A673 (cell line): ENCODE results near the gene CHTF8. TPM values are rescaled to one million over a fixed set of nuclear protein-coding genes. Genes with fewer than 3 reads are reported as not detected.

Experiments used
- BruUV-seq: library from RNA; stranded (reverse); fragments of 400-500 nt; replicated peaks from 2 replicates; lab custom pipeline; 2021; lab: Mats Ljungman, UMichigan
- CTCF ChIA-PET: fragments of 300-600 bp; sonication (Branson Sonifier 250); formaldehyde crosslinking; loops from one replicate; lab custom pipeline; 2022; ENCODE audit warnings: antibody characterized with exemption; lab: Charles Lee
- POLR2A ChIA-PET: fragments of 300-600 bp; sonication (Branson Sonifier 250); formaldehyde crosslinking; loops from one replicate; lab custom pipeline; 2022; ENCODE audit warnings: antibody characterized with exemption; ENCODE audit not compliant: low non-redundant PET; lab: Charles Lee
- DNase-seq: peaks from one replicate; pipeline ENCODE4 v3.0.0-alpha.2; 2015; ENCODE audit warnings: low spot score
- H3K27ac ChIP-seq: fragments of 200-600 bp; sonication (generic); 2 replicates; pipeline ENCODE4 v1.5.1; 2016; ENCODE audit warnings: mixed run types, low read depth, mild to moderate bottlenecking, mixed read lengths, antibody characterized with exemption, low read length; ENCODE audit not compliant: poor library complexity, severe bottlenecking
- H3K27me3 ChIP-seq: fragments of 200-600 bp; sonication (generic); replicated peaks from 2 replicates; pipeline ENCODE4 v1.6.1; 2017; ENCODE audit warnings: mixed run types, low read depth, mild to moderate bottlenecking, mixed read lengths, antibody characterized with exemption, low read length; ENCODE audit not compliant: insufficient read depth, poor library complexity
- H3K36me3 ChIP-seq: fragments of 200-600 bp; sonication (generic); 2 replicates; pipeline ENCODE4 v1.6.1; 2016; ENCODE audit warnings: mixed run types, mild to moderate bottlenecking, mixed read lengths, antibody characterized with exemption, low read length; ENCODE audit not compliant: insufficient read depth, poor library complexity, severe bottlenecking
- H3K4me1 ChIP-seq: fragments of 200-600 bp; sonication (generic); 2 replicates; pipeline ENCODE4 v1.6.1; 2017; ENCODE audit warnings: mixed run types, mild to moderate bottlenecking, mixed read lengths, antibody characterized with exemption, low read length; ENCODE audit not compliant: insufficient read depth, poor library complexity, severe bottlenecking
- H3K4me3 ChIP-seq: fragments of 200-600 bp; sonication (generic); 2 replicates; pipeline ENCODE4 v1.5.1; 2016; ENCODE audit warnings: low read depth, mixed run types, mild to moderate bottlenecking, mixed read lengths, low read length; ENCODE audit not compliant: poor library complexity, severe bottlenecking
- H3K9me3 ChIP-seq: fragments of 200-600 bp; sonication (generic); 2 replicates; pipeline ENCODE4 v1.6.1; 2016; ENCODE audit warnings: mixed run types, low read depth, mild to moderate bottlenecking, mixed read lengths, antibody characterized with exemption, low read length; ENCODE audit not compliant: poor library complexity, severe bottlenecking
- EZH2 ChIP-seq: fragments of 200-600 bp; sonication (generic); IDR thresholded peaks from 2 replicates; pipeline ENCODE4 v1.6.1; 2017; ENCODE audit warnings: borderline replicate concordance, low read depth, mild to moderate bottlenecking, mixed read lengths, antibody characterized with exemption, low read length; ENCODE audit not compliant: poor library complexity, severe bottlenecking
- intact Hi-C: fragments of 100-400 bp; cut with micrococcal nuclease; formaldehyde crosslinking; loops from one replicate; pipeline ENCODE4 v1.10.0; 2022; ENCODE audit not compliant: unreplicated experiment
- total RNA-seq: library from RNA; stranded (reverse); gene quantifications from 2 replicates; pipeline ENCODE4 v1.2.3, GENCODE V29; 2021
- TF ChIP-seq, protein P1 (sequence below): fragments of 300-800, 200-600 bp; sonication (generic); conservative IDR thresholded peaks from 2 replicates; pipeline ENCODE4 v1.5.1; 2017; ENCODE audit warnings: low read depth, mild to moderate bottlenecking, antibody characterized with exemption, low read length, moderate library complexity, mixed read lengths

CHTF8 gene
- total RNA-seq, 1 experiment from 2014 or later = 113 TPM

DNA sequence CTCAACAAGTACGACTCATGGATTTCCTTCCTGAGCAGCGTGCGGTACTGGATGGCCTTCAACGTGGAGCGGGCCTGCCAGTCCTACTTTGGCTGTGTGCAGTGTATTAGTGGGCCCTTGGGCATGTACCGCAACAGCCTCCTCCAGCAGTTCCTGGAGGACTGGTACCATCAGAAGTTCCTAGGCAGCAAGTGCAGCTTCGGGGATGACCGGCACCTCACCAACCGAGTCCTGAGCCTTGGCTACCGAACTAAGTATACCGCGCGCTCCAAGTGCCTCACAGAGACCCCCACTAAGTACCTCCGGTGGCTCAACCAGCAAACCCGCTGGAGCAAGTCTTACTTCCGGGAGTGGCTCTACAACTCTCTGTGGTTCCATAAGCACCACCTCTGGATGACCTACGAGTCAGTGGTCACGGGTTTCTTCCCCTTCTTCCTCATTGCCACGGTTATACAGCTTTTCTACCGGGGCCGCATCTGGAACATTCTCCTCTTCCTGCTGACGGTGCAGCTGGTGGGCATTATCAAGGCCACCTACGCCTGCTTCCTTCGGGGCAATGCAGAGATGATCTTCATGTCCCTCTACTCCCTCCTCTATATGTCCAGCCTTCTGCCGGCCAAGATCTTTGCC, 17.9 kb downstream of the CHTF8 start:
- Histone ChIP-seq H3K27ac (no peak overlapping the region), H3K36me3 (peaks cover 30% of the 10 kb centered on the region), H3K4me1 (no peaks in the 10 kb centered on the region), H3K9me3 (no peaks in the 10 kb centered on the region), H3K27me3 (no peaks in the 10 kb centered on the region), H3K4me3 (no peak overlapping the region)
- no TSS peak for BruUV-seq
- intact Hi-C loops = no loop called here
- DNase-seq = no peak
- ChIA-PET POLR2A (interaction anchor here (0.5 kb wide), 1 partner anchor 19 kb away, joined by 4 read pairs; no protein-coding TSS in a partner anchor), CTCF (no interaction called here)
- no peak for TF ChIP-seq EZH2
- TF ChIP-seq, protein P1, sequence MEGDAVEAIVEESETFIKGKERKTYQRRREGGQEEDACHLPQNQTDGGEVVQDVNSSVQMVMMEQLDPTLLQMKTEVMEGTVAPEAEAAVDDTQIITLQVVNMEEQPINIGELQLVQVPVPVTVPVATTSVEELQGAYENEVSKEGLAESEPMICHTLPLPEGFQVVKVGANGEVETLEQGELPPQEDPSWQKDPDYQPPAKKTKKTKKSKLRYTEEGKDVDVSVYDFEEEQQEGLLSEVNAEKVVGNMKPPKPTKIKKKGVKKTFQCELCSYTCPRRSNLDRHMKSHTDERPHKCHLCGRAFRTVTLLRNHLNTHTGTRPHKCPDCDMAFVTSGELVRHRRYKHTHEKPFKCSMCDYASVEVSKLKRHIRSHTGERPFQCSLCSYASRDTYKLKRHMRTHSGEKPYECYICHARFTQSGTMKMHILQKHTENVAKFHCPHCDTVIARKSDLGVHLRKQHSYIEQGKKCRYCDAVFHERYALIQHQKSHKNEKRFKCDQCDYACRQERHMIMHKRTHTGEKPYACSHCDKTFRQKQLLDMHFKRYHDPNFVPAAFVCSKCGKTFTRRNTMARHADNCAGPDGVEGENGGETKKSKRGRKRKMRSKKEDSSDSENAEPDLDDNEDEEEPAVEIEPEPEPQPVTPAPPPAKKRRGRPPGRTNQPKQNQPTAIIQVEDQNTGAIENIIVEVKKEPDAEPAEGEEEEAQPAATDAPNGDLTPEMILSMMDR = no peak

DNA sequence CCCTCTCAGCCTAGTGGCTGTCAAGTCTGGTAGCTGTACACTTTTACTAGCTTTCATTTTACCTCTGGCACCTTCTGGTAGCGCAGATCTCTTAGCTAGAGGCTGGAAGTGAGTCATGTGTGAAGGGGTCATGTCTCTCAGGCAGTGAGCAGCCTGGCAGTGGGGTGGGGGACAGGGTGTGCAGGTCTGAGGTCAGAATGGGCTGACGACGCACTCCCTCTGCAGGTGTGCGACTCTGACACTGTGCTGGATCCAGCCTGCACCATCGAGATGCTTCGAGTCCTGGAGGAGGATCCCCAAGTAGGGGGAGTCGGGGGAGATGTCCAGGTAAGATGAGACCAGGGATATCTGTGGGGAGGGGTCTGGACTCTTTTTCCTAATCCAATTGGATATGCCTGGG, 19.2 kb downstream of the CHTF8 start:
- Histone ChIP-seq H3K36me3 (peaks cover 18% of the 10 kb centered on the region), H3K9me3 (no peaks in the 10 kb centered on the region), H3K4me3 (no peak overlapping the region), H3K27ac (no peak overlapping the region), H3K27me3 (no peaks in the 10 kb centered on the region), H3K4me1 (no peaks in the 10 kb centered on the region)
- BruUV-seq = no TSS peak
- ChIA-PET POLR2A (no interaction called here), CTCF (interaction anchor here (0.8 to 1.0 kb wide), 2 partner anchors 11 to 147 kb away, joined by 3 to 10 read pairs; no protein-coding TSS in a partner anchor)
- intact Hi-C loops = no loop called here
- no peak for DNase-seq
- no peak for TF ChIP-seq EZH2
- TF ChIP-seq, protein P1 = no peak

DNA sequence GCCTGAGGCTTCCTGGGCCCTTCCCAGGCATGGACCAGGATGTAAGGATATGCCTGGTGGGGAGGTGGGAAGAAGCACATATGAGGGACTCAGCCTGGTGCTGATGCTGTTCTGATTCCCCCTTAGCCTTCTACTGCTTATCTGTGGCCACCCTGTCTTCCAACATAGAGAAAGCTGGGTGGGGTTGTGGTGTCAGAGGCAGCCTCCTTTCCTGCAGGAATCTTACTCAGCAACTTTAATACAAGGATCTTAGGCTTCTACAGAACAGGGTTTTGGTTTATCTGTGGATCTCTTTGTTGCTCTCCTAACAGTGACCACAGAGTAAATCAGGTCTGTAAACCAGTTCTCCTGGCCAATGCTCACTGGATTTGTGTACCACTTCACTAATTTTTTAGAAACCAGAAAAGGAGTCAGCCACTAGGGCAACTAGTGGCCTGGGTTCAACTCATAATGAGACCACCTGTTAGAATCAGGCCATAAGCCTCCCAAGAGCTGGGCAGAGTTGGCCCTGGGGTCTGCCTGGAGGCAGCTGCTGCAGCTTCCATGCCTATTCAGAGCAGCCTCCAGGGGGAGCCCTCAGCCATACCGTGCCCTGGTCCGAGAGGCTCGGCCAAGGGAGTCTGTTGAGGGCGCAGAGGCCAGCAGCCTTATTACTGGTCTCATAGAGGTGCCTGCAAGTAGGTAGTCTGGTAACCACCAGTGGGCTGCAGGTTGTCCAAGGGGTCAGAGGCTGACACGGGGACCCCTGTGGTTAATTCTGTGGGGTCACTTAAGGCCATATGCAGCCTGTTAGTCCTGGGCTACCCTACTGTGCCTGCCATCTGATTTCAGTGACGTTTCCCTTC, 19.9 kb downstream of the CHTF8 start:
- Histone ChIP-seq H3K4me1 (no peaks in the 10 kb centered on the region), H3K27me3 (no peaks in the 10 kb centered on the region), H3K27ac (no peak overlapping the region), H3K4me3 (no peak overlapping the region), H3K9me3 (no peaks in the 10 kb centered on the region), H3K36me3 (peaks cover 11% of the 10 kb centered on the region)
- ChIA-PET CTCF (interaction anchor here (0.6 to 1.0 kb wide), 4 partner anchors 11 to 492 kb away, joined by 3 to 11 read pairs (median 6); no protein-coding TSS in a partner anchor), POLR2A (no interaction called here)
- BruUV-seq = no TSS peak
- intact Hi-C loops = no loop called here
- peak; percentile 48 for DNase-seq
- TF ChIP-seq EZH2 = no peak
- TF ChIP-seq, protein P1 = peak; percentile 95
